ENCODE measurements around the gene BCL2L13. TPM values are rescaled to one million over a fixed set of nuclear protein-coding genes. Genes with fewer than 3 reads are reported as not detected.

Gene BCL2L13
- total RNA-seq, 1 donor from 2014 or later = 69.0 TPM

GRCh38 chr22:17774926-17775685 lies 136.5 kb downstream of the BCL2L13 start:
- Mint-ChIP-seq H3K4me1 (ENCODE audit: low read depth, unreplicated experiment) (peaks cover 10% of the 10 kb centered on the region), H3K9me3 (ENCODE audit: unreplicated experiment) (no peaks in the 10 kb centered on the region), H3K36me3 (ENCODE audit: low read depth, unreplicated experiment) (peaks cover 5% of the 10 kb centered on the region), H3K27ac (ENCODE audit: unreplicated experiment) (peak overlapping the region; percentile 23), H3K4me3 (ENCODE audit: unreplicated experiment) (peak overlapping the region; percentile 79), H3K27me3 (ENCODE audit: low read depth, unreplicated experiment) (peaks cover 30% of the 10 kb centered on the region)
- H3K9me3 ChIP-seq (ENCODE audit: insufficient read depth, low read depth, low read length) = no peaks in the 10 kb centered on the region
- H3K4me2 ChIP-seq (ENCODE audit: low read length) = peak overlapping the region; percentile 99
- TF ChIP-seq EZH2 (IDR thresholded peaks at IDR 0.05; ENCODE audit: insufficient read depth, low read length) = no peak
- no peak for TF ChIP-seq CTCF (IDR thresholded peaks at IDR 0.05; ENCODE audit: insufficient read depth, low read depth, low read length)
- peaks cover 22% of the 10 kb centered on the region for H3K4me1 ChIP-seq (ENCODE audit: insufficient read depth, low read length)
- no peak overlapping the region for H2AFZ ChIP-seq (ENCODE audit: low read depth, low read length)
- FAIRE-seq = no peak
- no peak overlapping the region for H3K27ac ChIP-seq (ENCODE audit: low read depth, low read length)
- H3K27me3 ChIP-seq (ENCODE audit: insufficient read depth, low read length) = no peaks in the 10 kb centered on the region
- no peak overlapping the region for H3K9ac ChIP-seq (ENCODE audit: low read length)
- H3K4me3 ChIP-seq (ENCODE audit: insufficient read depth, low read depth, low read length) = no peak overlapping the region
- no peak for DNase-seq (ENCODE audit: low read depth)
- peaks cover 29% of the 10 kb centered on the region for H4K20me1 ChIP-seq (ENCODE audit: insufficient read depth, low read length)
- no peaks in the 10 kb centered on the region for H3K36me3 ChIP-seq (ENCODE audit: insufficient read depth, low read length)
- H3K79me2 ChIP-seq (ENCODE audit: insufficient read depth, low read length) = peaks cover 27% of the 10 kb centered on the region

- Histone ChIP-seq H2AFZ (ENCODE audit: low read depth, low read length) (no peak overlapping the region), H3K79me2 (ENCODE audit: insufficient read depth, low read length) (peaks cover 19% of the 10 kb centered on the region), H3K36me3 (ENCODE audit: insufficient read depth, low read length) (no peaks in the 10 kb centered on the region), H3K4me3 (ENCODE audit: insufficient read depth, low read depth, low read length) (no peak overlapping the region), H3K4me2 (ENCODE audit: low read length) (no peak overlapping the region), H4K20me1 (ENCODE audit: insufficient read depth, low read length) (peaks cover 21% of the 10 kb centered on the region), H3K9me3 (ENCODE audit: insufficient read depth, low read depth, low read length) (no peaks in the 10 kb centered on the region), H3K27ac (ENCODE audit: low read depth, low read length) (no peak overlapping the region), H3K27me3 (ENCODE audit: insufficient read depth, low read length) (no peaks in the 10 kb centered on the region), H3K9ac (ENCODE audit: low read length) (no peak overlapping the region), H3K4me1 (ENCODE audit: insufficient read depth, low read length) (peaks cover 25% of the 10 kb centered on the region)
- Mint-ChIP-seq H3K36me3 (ENCODE audit: low read depth, unreplicated experiment) (peaks cover 5% of the 10 kb centered on the region), H3K27me3 (ENCODE audit: low read depth, unreplicated experiment) (peaks cover 27% of the 10 kb centered on the region), H3K27ac (ENCODE audit: unreplicated experiment) (no peak overlapping the region), H3K4me3 (ENCODE audit: unreplicated experiment) (peak overlapping the region; percentile 63), H3K9me3 (ENCODE audit: unreplicated experiment) (no peaks in the 10 kb centered on the region), H3K4me1 (ENCODE audit: low read depth, unreplicated experiment) (peaks cover 10% of the 10 kb centered on the region)
- FAIRE-seq (no peak), DNase-seq (ENCODE audit: low read depth) (no peak)
- TF ChIP-seq CTCF (IDR thresholded peaks at IDR 0.05; ENCODE audit: insufficient read depth, low read depth, low read length) (no peak), EZH2 (IDR thresholded peaks at IDR 0.05; ENCODE audit: insufficient read depth, low read length) (no peak)
Observed at GRCh38 chr22:17775781-17776465, 137.4 kb downstream of the BCL2L13 start.
